Pancreas (tissue), 10 donors: ENCODE data around the gene SV2A. TPM values are rescaled to one million over a fixed set of nuclear protein-coding genes. Genes with fewer than 3 reads are reported as not detected.

Experiments
- ATAC-seq, 4 donors: fragments of 200-7000 bp; cut with Tn5 transposase; one replicate each; pipeline versions ENCODE4 v1.8.0 to v1.9.1; 2020; ENCODE audit warnings: mild to moderate bottlenecking in 4 of 4, moderate library complexity in 4 of 4
- DNase-seq, 6 donors: peaks; one replicate each; pipeline ENCODE4 v3.0.0-alpha.2; 2020
- FAIRE-seq: peaks from 2 replicates; lab custom pipeline; 2012; peaks lifted over from hg19 to GRCh38; lab: Jason Lieb, UNC
- H3K27ac ChIP-seq, 4 donors: fragments of 200-600 bp; sonication (generic); 1 replicate in 3 of 4; 2 replicates in 1 of 4; pipeline versions ENCODE4 v1.5.0 to v1.8.0; 2020
- H3K27me3 ChIP-seq, 4 donors: fragments of 200-600 bp; one replicate each; pipeline ENCODE4 v1.8.0; 2021
- H3K36me3 ChIP-seq, 3 donors: fragments of 200-600 bp; sonication (generic) in 1 of 3; one replicate each; pipeline versions ENCODE4 v1.5.0 to v1.8.0; 2020 to 2021
- H3K4me1 ChIP-seq, 3 donors: fragments of 200-600 bp; one replicate each; pipeline ENCODE4 v1.8.0; 2021
- H3K4me3 ChIP-seq, 4 donors: fragments of 200-600 bp; sonication (generic) in 2 of 4; one replicate each; pipeline versions ENCODE4 v1.5.0 to v1.8.0; 2020 to 2021
- H3K9me3 ChIP-seq, 4 donors: fragments of 200-600 bp; one replicate each; pipeline ENCODE4 v1.8.0; 2021
- CTCF ChIP-seq, 4 donors: fragments of 200-600 bp; sonication (generic) in 3 of 4; IDR thresholded peaks; one replicate each; pipeline versions ENCODE4 v1.5.0 to v1.8.0; 2021; ENCODE audit warnings: antibody characterized with exemption in 4 of 4
- WGBS, 2 donors: extraction: QIAGEN DNeasy Blood & Tissue Kit; methylation state at CpG; one replicate each; pipeline ENCODE4 v1.1.7; 2013; 5-methylcytosine and 5-hydroxymethylcytosine counted together
- intact Hi-C, 3 donors: fragments of 100-400 bp; cut with DNase I; formaldehyde crosslinking; loops; one replicate each; pipeline versions ENCODE4 v1.11.1 to v1.14.2; 2022
- polyA plus RNA-seq, 2 donors: library from polyadenylated mRNA; stranded (reverse); fragments of 200-250 nt; gene quantifications; one replicate each; pipeline ENCODE4 v1.2.3, GENCODE V29; 2013
- total RNA-seq, 6 donors: library from RNA; stranded (reverse); fragmentation: NEBNext Ultra II Directional in 4 of 6; extraction: Animal tissue kit (Norgen Biotek cat#: 25700) in 4 of 6; gene quantifications; one replicate each; pipeline versions ENCODE4 v1.2.1 to v1.2.4, GENCODE V29; 2021 to 2023
- donor health status: healthy with polysubstance abuse.
- donor health status: DM: no; HTN: no; CAD: no; lungs with moderate emphysema.
- donor health status: DM: no; HTN: no; CAD: no.
- donor health status: control.
- donor health status: control.
- donor health status: Bipolar disorder and iron deficiency.
- donor health status: DM: yes; HTN: yes; CAD: no.
- donor health status: DM: no; HTN: no; CAD: no.
- donor health status: DM: no; HTN: no; CAD: no.
- donor health status: DM: yes; HTN: yes; CAD: no.

Gene SV2A
- total and polyA plus RNA-seq, 8 donors: 0.32 to 8.3 (median 1.6) TPM

- ATAC-seq (no peak), FAIRE-seq (no peak), DNase-seq (no peak)
- TF ChIP-seq CTCF (IDR thresholded peaks at IDR 0.05): no peak
- H3K4me3 ChIP-seq: no peak overlapping the region
- H3K27ac ChIP-seq: no peak overlapping the region
- no peaks in the 10 kb centered on the region for H3K9me3 ChIP-seq
- no peaks in the 10 kb centered on the region for H3K27me3 ChIP-seq
- peaks cover 0 to 43% (median 22%) of the 10 kb centered on the region in 3 donors for H3K36me3 ChIP-seq
- peaks cover 8 to 22% (median 18%) of the 10 kb centered on the region in 3 donors for H3K4me1 ChIP-seq
- intact Hi-C loops: no loop called here
- 68 to 76% methylated on average over 3 of the region's 3 CpGs for WGBS, 2 donors
Observed at GRCh38 chr1:149925345-149925744, 7.7 kb upstream of the SV2A start.

GRCh38 chr1:149923626-149924025 is 6.0 kb upstream of the SV2A start:
- no peak overlapping the region for H3K27ac ChIP-seq
- H3K4me3 ChIP-seq: no peak overlapping the region
- peaks cover 0 to 43% (median 22%) of the 10 kb centered on the region in 3 donors for H3K36me3 ChIP-seq
- no peaks in the 10 kb centered on the region for H3K27me3 ChIP-seq
- ATAC-seq (no peak), FAIRE-seq (no peak), DNase-seq (no peak)
- no peak for TF ChIP-seq CTCF (IDR thresholded peaks at IDR 0.05)
- H3K9me3 ChIP-seq: no peaks in the 10 kb centered on the region
- WGBS, 2 donors: 89% methylated on average over 10 of the region's 10 CpGs
- peaks cover 8 to 21% (median 17%) of the 10 kb centered on the region in 3 donors for H3K4me1 ChIP-seq
- intact Hi-C loops: no loop called here

DNA sequence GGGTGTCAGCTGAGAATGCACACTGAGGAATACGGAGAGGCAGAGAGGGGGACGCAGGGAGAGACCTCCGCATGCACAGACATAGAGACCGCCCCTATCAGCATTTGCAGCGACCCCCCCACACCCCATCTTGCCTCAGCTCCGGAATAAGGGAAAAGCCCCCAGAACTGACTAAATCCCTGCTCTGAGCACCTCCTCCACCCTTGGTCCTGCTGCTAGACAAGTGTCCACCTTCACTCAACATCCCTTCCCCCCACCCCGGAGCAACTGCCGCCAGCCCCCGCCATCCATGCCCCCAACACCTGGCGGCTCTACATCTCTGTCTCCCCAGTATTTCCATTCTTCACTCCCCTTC is 769 bp downstream of the SV2A start:
- intact Hi-C loops: no loop called here
- TF ChIP-seq CTCF (IDR thresholded peaks at IDR 0.05): no peak
- ATAC-seq: peak in 2 of 4 donors; percentile 9 to 22
- no peak for DNase-seq
- no peak for FAIRE-seq
- Histone ChIP-seq H3K4me1 (no peaks in the 10 kb centered on the region), H3K27me3 (no peaks in the 10 kb centered on the region), H3K27ac (no peak overlapping the region), H3K4me3 (no peak overlapping the region), H3K36me3 (no peaks in the 10 kb centered on the region), H3K9me3 (no peaks in the 10 kb centered on the region)
- 20 to 23% methylated on average over 10 of the region's 10 CpGs for WGBS, 2 donors

- Histone ChIP-seq H3K4me1 (no peaks in the 10 kb centered on the region), H3K27me3 (no peaks in the 10 kb centered on the region), H3K36me3 (no peaks in the 10 kb centered on the region), H3K27ac (no peak overlapping the region), H3K4me3 (no peak overlapping the region), H3K9me3 (no peaks in the 10 kb centered on the region)
- FAIRE-seq (no peak), ATAC-seq (no peak), DNase-seq (no peak)
- intact Hi-C loops: no loop called here
- 24 to 30% methylated on average over 9 of the region's 9 CpGs for WGBS, 2 donors
- no peak for TF ChIP-seq CTCF (IDR thresholded peaks at IDR 0.05)
Observed at GRCh38 chr1:149916193-149916897, 1.3 kb downstream of the SV2A start.

- Histone ChIP-seq H3K9me3 (no peaks in the 10 kb centered on the region), H3K36me3 (no peaks in the 10 kb centered on the region), H3K27me3 (no peaks in the 10 kb centered on the region), H3K27ac (no peak overlapping the region), H3K4me1 (no peaks in the 10 kb centered on the region), H3K4me3 (no peak overlapping the region)
- TF ChIP-seq CTCF (IDR thresholded peaks at IDR 0.05): no peak
- FAIRE-seq (no peak), DNase-seq (no peak), ATAC-seq (no peak)
- intact Hi-C loops: no loop called here
- 81 to 86% methylated on average over 11 of the region's 11 CpGs for WGBS, 2 donors
Observed at GRCh38 chr1:149915429-149916192, 2.0 kb downstream of the SV2A start.
